SW480 (cell line): ENCODE measurements around the gene MYO5B.

ENCODE experiments used
- DNase-seq: peaks from one replicate; pipeline ENCODE4 v3.0.0-alpha.2; 2016; ENCODE audit warnings: low spot score

MYO5B gene

GRCh38 chr18:49884959-49885358 is 310.0 kb downstream of the MYO5B start:
- no peak for DNase-seq

- DNase-seq = no peak
Measured at GRCh38 chr18:49884465-49884864, 310.5 kb downstream of the MYO5B start.

GRCh38 chr18:49880661-49881060 is 314.3 kb downstream of the MYO5B start:
- no peak for DNase-seq

- DNase-seq = no peak
Measured at GRCh38 chr18:49879271-49879580, 315.7 kb downstream of the MYO5B start.

GRCh38 chr18:49878567-49879270 is 316.2 kb downstream of the MYO5B start:
- DNase-seq = no peak

- no peak for DNase-seq
Measured at GRCh38 chr18:49878015-49878414, 316.9 kb downstream of the MYO5B start.

- DNase-seq = no peak
Measured at GRCh38 chr18:49876536-49876935, 318.4 kb downstream of the MYO5B start.

GRCh38 chr18:49875783-49876182 is 319.2 kb downstream of the MYO5B start:
- no peak for DNase-seq

- no peak for DNase-seq
Measured at GRCh38 chr18:49875155-49875554, 319.8 kb downstream of the MYO5B start.

GRCh38 chr18:49874238-49874637 is 320.7 kb downstream of the MYO5B start:
- DNase-seq = no peak

GRCh38 chr18:49869354-49869753 is 325.6 kb downstream of the MYO5B start:
- DNase-seq = no peak

- no peak for DNase-seq
Measured at GRCh38 chr18:49866680-49867079, 328.3 kb downstream of the MYO5B start.

- no peak for DNase-seq
Measured at GRCh38 chr18:49865401-49865800, 329.5 kb downstream of the MYO5B start.

GRCh38 chr18:49863769-49864621 is 331.0 kb downstream of the MYO5B start:
- no peak for DNase-seq

- no peak for DNase-seq
Measured at GRCh38 chr18:49862656-49863385, 332.1 kb downstream of the MYO5B start.

GRCh38 chr18:49861659-49862058 is 333.3 kb downstream of the MYO5B start:
- no peak for DNase-seq

- DNase-seq = no peak
Measured at GRCh38 chr18:49859725-49860124, 335.2 kb downstream of the MYO5B start.

GRCh38 chr18:49859021-49859359 is 336.0 kb downstream of the MYO5B start:
- DNase-seq = no peak

GRCh38 chr18:49858309-49859020 is 336.5 kb downstream of the MYO5B start:
- DNase-seq = peak; percentile 41

- no peak for DNase-seq
Measured at GRCh38 chr18:49857708-49858107, 337.2 kb downstream of the MYO5B start.

- DNase-seq = no peak
Measured at GRCh38 chr18:49856496-49856895, 338.5 kb downstream of the MYO5B start.

GRCh38 chr18:49855711-49856415 is 339.1 kb downstream of the MYO5B start:
- no peak for DNase-seq
